ENCODE results near the gene TNFSF15. TPM values are rescaled to one million over a fixed set of nuclear protein-coding genes. Genes with fewer than 3 reads are reported as not detected.

The TNFSF15 gene
- total RNA-seq, 4 donors from 2014 or later = not detected

DNA sequence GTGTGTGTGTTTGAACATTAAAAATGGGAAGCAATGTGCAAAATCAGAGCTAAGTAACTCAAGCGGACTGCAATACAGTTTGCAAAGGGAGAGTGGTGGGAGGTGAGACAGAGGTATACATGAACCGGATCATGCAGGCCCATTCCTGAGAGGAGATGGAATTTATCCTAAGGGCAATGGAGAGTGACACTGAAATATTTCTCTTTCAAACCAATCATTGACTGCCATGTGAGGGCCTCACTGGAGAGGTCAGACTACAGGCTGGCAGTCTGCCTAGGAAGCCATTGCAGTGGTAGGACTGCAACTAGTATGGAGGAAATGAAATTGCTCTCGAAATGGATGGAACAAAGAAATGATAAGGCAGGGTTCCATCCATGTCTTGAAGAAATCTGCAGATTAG, 34.8 kb downstream of the TNFSF15 start:
- in situ Hi-C loops (cut with MboI; ENCODE audit: low sequenced_read_pairs in 4 of 4) = no loop called here
- ATAC-seq = no peak
- no peak overlapping the region for H3K27ac ChIP-seq

DNA sequence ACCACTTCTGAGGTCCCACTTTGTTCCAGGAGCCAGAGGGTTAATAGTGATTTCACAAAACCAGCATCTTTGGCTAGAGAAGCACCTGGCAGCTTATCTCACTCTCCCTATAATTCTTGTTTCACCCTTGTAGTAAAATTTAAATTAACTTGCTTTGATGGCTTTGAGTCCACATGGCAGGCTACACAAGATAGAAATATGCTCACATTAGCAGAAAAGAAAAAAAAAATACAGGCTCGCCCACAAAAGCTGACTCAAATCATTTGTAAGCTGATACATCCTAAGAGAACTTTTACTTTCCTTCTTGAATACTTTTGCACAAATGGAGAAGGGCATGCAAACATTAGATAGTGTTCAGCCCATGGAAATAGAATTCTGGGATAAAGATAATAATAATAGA, 36.2 kb downstream of the TNFSF15 start:
- Histone ChIP-seq H3K27ac (no peak overlapping the region), H3K4me1 (no peaks in the 10 kb centered on the region), H3K27me3 (no peaks in the 10 kb centered on the region), H3K9me3 (no peaks in the 10 kb centered on the region), H3K4me3 (no peak overlapping the region), H3K36me3 (no peaks in the 10 kb centered on the region)
- DNase-seq = no peak
- no peak for ATAC-seq
- intact Hi-C loops (cut with DNase I; ENCODE audit: low total_unique reads) = no loop called here
- TF ChIP-seq, protein P1, sequence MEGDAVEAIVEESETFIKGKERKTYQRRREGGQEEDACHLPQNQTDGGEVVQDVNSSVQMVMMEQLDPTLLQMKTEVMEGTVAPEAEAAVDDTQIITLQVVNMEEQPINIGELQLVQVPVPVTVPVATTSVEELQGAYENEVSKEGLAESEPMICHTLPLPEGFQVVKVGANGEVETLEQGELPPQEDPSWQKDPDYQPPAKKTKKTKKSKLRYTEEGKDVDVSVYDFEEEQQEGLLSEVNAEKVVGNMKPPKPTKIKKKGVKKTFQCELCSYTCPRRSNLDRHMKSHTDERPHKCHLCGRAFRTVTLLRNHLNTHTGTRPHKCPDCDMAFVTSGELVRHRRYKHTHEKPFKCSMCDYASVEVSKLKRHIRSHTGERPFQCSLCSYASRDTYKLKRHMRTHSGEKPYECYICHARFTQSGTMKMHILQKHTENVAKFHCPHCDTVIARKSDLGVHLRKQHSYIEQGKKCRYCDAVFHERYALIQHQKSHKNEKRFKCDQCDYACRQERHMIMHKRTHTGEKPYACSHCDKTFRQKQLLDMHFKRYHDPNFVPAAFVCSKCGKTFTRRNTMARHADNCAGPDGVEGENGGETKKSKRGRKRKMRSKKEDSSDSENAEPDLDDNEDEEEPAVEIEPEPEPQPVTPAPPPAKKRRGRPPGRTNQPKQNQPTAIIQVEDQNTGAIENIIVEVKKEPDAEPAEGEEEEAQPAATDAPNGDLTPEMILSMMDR (IDR thresholded peaks at IDR 0.05 in 4 of 5, conservative IDR thresholded peaks at IDR 0.05 in 1 of 5) = no peak
- no peak for TF ChIP-seq POLR2A (IDR thresholded peaks at IDR 0.05)
- in situ Hi-C loops (cut with MboI; ENCODE audit: low sequenced_read_pairs in 4 of 4) = no loop called here

More for the DNA sequence above, 34.8 kb downstream of the TNFSF15 start:
- no peaks in the 10 kb centered on the region for H3K4me1 ChIP-seq
- no peaks in the 10 kb centered on the region for H3K27me3 ChIP-seq
- TF ChIP-seq, protein P1 (IDR thresholded peaks at IDR 0.05 in 4 of 5, conservative IDR thresholded peaks at IDR 0.05 in 1 of 5) = no peak
- no peak for TF ChIP-seq POLR2A (IDR thresholded peaks at IDR 0.05)
- no peaks in the 10 kb centered on the region for H3K9me3 ChIP-seq
- no peak for DNase-seq
- intact Hi-C loops (cut with DNase I; ENCODE audit: low total_unique reads) = no loop called here
- no peaks in the 10 kb centered on the region for H3K36me3 ChIP-seq
- H3K4me3 ChIP-seq = no peak overlapping the region

DNA sequence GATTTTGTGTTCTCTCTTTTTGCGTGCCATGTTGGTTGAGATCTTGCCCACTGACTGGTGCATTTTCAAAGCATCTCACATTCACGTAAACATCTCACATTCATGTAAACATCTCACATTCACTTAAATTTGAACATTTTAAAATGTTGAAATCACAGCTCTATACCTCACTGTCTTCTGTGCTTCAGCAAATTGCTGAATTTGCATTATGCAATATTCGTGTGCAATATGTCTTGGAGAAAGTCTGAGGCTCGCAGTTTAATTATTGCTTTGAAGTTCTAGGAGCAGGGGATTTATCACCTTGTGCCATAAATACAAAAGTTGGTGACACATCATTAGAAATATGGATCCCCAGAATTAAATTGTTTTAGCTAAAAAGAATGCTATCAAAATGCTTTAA, 42.6 kb downstream of the TNFSF15 start:
- no peak for ATAC-seq
- Histone ChIP-seq H3K27ac (no peak overlapping the region), H3K27me3 (no peaks in the 10 kb centered on the region), H3K4me3 (no peak overlapping the region), H3K36me3 (no peaks in the 10 kb centered on the region), H3K4me1 (no peaks in the 10 kb centered on the region), H3K9me3 (no peaks in the 10 kb centered on the region)
- intact Hi-C loops (cut with DNase I; ENCODE audit: low total_unique reads) (no loop called here), in situ Hi-C loops (cut with MboI; ENCODE audit: low sequenced_read_pairs in 4 of 4) (no loop called here)
- DNase-seq = no peak
- TF ChIP-seq, protein P1 (IDR thresholded peaks at IDR 0.05 in 4 of 5, conservative IDR thresholded peaks at IDR 0.05 in 1 of 5) = no peak
- TF ChIP-seq POLR2A (IDR thresholded peaks at IDR 0.05) = no peak

DNA sequence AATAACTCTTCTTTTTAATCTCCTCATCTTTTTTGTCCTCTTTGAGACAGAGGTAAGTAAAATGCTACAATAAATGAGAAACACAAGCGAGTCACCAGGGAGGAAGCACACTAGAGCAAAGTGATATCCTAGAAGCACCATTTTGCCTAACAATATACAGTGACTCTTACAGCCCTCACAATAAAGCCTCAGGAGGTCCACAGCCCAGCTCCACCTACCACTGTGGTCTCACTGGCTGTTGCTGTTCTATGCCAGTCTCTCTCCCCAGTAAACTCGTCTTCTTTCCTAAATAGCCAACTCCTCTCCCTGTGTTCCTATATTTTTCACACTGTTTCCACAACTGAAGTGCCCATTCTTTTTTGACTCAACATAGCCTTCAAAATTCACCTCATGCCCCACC, 44.3 kb downstream of the TNFSF15 start:
- TF ChIP-seq POLR2A (IDR thresholded peaks at IDR 0.05) = no peak
- TF ChIP-seq, protein P1 (IDR thresholded peaks at IDR 0.05 in 4 of 5, conservative IDR thresholded peaks at IDR 0.05 in 1 of 5) = no peak
- no peak overlapping the region for H3K4me3 ChIP-seq
- H3K36me3 ChIP-seq = no peaks in the 10 kb centered on the region
- no peaks in the 10 kb centered on the region for H3K9me3 ChIP-seq
- ATAC-seq (no peak), DNase-seq (no peak)
- no peak overlapping the region for H3K27ac ChIP-seq
- no peaks in the 10 kb centered on the region for H3K4me1 ChIP-seq
- no peaks in the 10 kb centered on the region for H3K27me3 ChIP-seq
- intact Hi-C loops (cut with DNase I; ENCODE audit: low total_unique reads) = no loop called here
- in situ Hi-C loops (cut with MboI; ENCODE audit: low sequenced_read_pairs in 4 of 4) = no loop called here
